Subcutaneous abdominal adipose tissue (tissue), 5 donors: ENCODE measurements around the gene SLC38A5.
"Not testable (repeated sequence)": the region's sequence is repeated elsewhere in the genome, so short reads cannot be mapped to it uniquely, and the experiment has no call there.

ENCODE experiments used
- H3K27ac ChIP-seq: one replicate; pipeline ENCODE4 v1.7.0; 2013; ENCODE audit warnings: low read depth, mild to moderate bottlenecking, inconsistent platforms, low read length, moderate library complexity
- H3K27me3 ChIP-seq, 5 donors: one replicate each; pipeline ENCODE4 v1.7.0; 2013; ENCODE audit warnings: low read length in 5 of 5, inconsistent platforms in 1 of 5; ENCODE audit not compliant: control insufficient read depth in 5 of 5, insufficient read depth in 4 of 5
- H3K36me3 ChIP-seq, 5 donors: one replicate each; pipeline ENCODE4 v1.7.0; 2013; ENCODE audit warnings: low read length in 5 of 5; ENCODE audit not compliant: control insufficient read depth in 5 of 5, insufficient read depth in 5 of 5
- H3K4me1 ChIP-seq, 5 donors: one replicate each; pipeline ENCODE4 v1.7.0; 2013; ENCODE audit warnings: low read length in 5 of 5, mild to moderate bottlenecking in 3 of 5, moderate library complexity in 1 of 5; ENCODE audit not compliant: control insufficient read depth in 5 of 5, insufficient read depth in 5 of 5
- H3K4me3 ChIP-seq, 5 donors: one replicate each; pipeline ENCODE4 v1.7.0; 2013; ENCODE audit warnings: low read length in 5 of 5, low read depth in 1 of 5
- H3K9ac ChIP-seq, 5 donors: one replicate each; pipeline ENCODE4 v1.7.0; 2013; ENCODE audit warnings: low read length in 5 of 5, mild to moderate bottlenecking in 4 of 5, moderate library complexity in 3 of 5
- H3K9me3 ChIP-seq, 5 donors: one replicate each; pipeline ENCODE4 v1.7.0; 2013; ENCODE audit warnings: low read length in 5 of 5; ENCODE audit not compliant: control insufficient read depth in 5 of 5
- donor health status: healthy.
- donor health status: healthy.
- donor health status: healthy.
- donor health status: healthy.
- donor health status: healthy.

The SLC38A5 gene

GRCh38 chrX:48470110-48470832, at the start of gene SLC38A5:
TSS of gene SLC38A5 (minus strand) at chrX:48470260. CDS start at chrX:48467924, 2,336 bp downstream.
- Histone ChIP-seq H3K27me3 (peaks cover 13 to 28% (median 23%) of the 10 kb centered on the region in 5 donors), H3K4me1 (peaks cover 0 to 9% (median 5%) of the 10 kb centered on the region in 5 donors), H3K4me3 (peak within 1 kb of the TSS in 4 of 5 donors; percentile 6 to 42 (median 30)), H3K36me3 (no peaks in the 10 kb centered on the region), H3K9ac (no peak within 1 kb of the TSS), H3K9me3 (peaks cover 0 to 2% (median 0%) of the 10 kb centered on the region in 5 donors), H3K27ac (no peak within 1 kb of the TSS)

- not testable (repeated sequence) for H3K9me3 ChIP-seq, H3K4me3 ChIP-seq, H3K9ac ChIP-seq, H3K27me3 ChIP-seq, H3K27ac ChIP-seq
- Histone ChIP-seq H3K36me3 (peaks cover 0 to 14% (median 4%) of the 10 kb centered on the region in 5 donors), H3K4me1 (peaks cover 0 to 11% (median 6%) of the 10 kb centered on the region in 5 donors)
These were observed 49.4 kb upstream of the SLC38A5 start for GRCh38 chrX:48519481-48519880.

DNA sequence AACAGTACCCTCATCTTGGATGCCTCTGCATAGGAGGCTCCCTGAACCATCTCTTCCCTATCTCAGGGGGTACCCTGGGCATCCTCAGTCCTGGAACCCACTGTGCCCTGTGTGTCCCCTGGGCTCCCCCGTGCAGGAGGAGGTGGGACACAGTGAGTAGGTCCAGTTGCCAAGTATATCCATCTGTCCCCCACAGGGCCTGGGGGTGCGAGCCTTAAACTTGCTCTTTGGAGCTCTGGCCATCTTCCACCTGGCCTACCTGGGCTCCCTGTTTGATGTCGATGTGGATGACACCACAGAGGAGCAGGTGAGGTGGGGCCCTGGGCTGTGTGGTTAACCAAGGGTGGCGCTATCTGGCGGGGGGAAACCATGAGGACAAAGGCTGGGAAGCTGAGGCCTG, 46.9 kb upstream of the SLC38A5 start:
- Histone ChIP-seq H3K27ac (no peak overlapping the region), H3K9me3 (peaks cover 0 to 4% (median under 1%) of the 10 kb centered on the region in 5 donors), H3K4me1 (peaks cover 0 to 5% (median under 1%) of the 10 kb centered on the region in 5 donors), H3K36me3 (peaks cover 0 to 28% (median 7%) of the 10 kb centered on the region in 5 donors), H3K4me3 (no peak overlapping the region), H3K27me3 (peaks cover 0 to 15% (median 6%) of the 10 kb centered on the region in 5 donors), H3K9ac (no peak overlapping the region)

GRCh38 chrX:48516285-48516684, 46.2 kb upstream of the SLC38A5 start:
- Histone ChIP-seq H3K9me3 (peaks cover 0 to 2% (median 0%) of the 10 kb centered on the region in 5 donors), H3K9ac (no peak overlapping the region), H3K4me3 (no peak overlapping the region), H3K4me1 (peaks cover 0 to 2% (median 0%) of the 10 kb centered on the region in 5 donors), H3K27me3 (peaks cover 0 to 15% (median 8%) of the 10 kb centered on the region in 5 donors), H3K36me3 (peaks cover 0 to 28% (median 7%) of the 10 kb centered on the region in 5 donors), H3K27ac (no peak overlapping the region)

GRCh38 chrX:48515842-48516241, 45.8 kb upstream of the SLC38A5 start:
- no peak overlapping the region for H3K9ac ChIP-seq
- H3K36me3 ChIP-seq = peaks cover 0 to 28% (median 7%) of the 10 kb centered on the region in 5 donors
- no peak overlapping the region for H3K27ac ChIP-seq
- no peak overlapping the region for H3K4me3 ChIP-seq
- peaks cover 0 to 15% (median 9%) of the 10 kb centered on the region in 5 donors for H3K27me3 ChIP-seq
- no peaks in the 10 kb centered on the region for H3K4me1 ChIP-seq
- peaks cover 0 to 2% (median 0%) of the 10 kb centered on the region in 5 donors for H3K9me3 ChIP-seq

DNA sequence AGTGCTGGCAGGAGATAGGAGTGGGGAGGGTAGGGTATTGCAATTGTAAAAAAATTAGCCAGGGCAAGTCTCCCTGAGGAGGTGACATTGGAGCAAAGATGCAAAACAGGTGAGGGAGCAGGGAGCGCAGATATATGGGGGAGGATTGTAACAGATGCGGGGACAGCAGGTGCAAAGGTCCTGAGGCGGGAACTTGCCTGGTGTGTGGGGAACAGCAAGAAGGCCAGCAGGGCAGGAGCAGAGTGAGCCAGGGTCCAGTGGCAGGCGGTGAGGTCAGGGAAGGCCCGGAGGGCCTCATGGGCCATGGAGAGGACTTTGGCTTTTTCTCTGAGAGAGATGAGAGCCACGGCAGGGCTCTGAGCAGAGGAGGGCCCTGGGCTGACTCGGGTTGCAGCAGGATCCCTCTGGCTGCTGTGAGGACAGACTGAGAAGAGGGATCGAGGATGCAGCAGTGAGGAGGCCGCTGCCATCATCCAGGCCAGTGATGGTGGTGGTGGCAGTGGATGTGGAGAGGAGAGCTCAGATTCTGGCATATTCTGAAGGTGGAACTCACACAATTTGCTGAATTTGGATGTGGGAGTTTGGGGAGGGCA, 44.9 kb upstream of the SLC38A5 start:
- Histone ChIP-seq H3K9me3 (peaks cover 0 to 2% (median 0%) of the 10 kb centered on the region in 5 donors), H3K9ac (no peak overlapping the region), H3K27ac (no peak overlapping the region), H3K4me3 (no peak overlapping the region), H3K4me1 (peaks cover 0 to 2% (median 0%) of the 10 kb centered on the region in 5 donors), H3K36me3 (peaks cover 0 to 28% (median 7%) of the 10 kb centered on the region in 5 donors), H3K27me3 (peaks cover 0 to 15% (median 9%) of the 10 kb centered on the region in 5 donors)

DNA sequence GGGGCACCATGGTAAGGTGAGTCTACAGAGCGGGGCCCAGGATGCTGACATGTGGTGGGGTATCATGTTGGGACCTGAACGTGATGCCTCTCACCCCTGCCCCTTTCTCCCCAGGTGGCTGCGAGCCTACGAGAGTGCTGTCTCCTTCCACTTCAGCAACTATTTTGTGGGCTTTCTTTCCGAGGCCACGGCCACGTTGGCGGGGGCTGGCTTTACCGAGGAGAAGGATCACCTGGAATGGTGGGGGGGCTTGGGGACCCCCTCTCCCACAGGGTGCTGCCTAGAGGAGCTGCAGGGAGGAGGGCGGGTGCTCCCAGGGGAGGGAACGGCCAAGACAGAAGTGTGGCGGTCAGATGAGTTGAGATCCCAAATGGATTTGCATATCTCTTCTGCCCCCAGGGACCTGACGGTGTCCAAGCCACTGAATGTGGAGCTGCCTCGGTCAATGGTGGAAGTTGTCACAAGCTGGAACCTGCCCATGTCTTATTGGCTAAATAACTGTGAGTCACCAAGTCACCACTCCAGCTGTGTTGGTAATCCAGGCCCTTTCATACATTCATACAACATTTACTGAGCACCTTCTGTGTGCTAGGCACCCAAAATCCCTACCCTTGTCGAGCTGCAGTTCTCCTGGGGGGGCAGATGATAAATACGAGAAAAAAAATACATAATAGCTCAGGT, 44.2 kb upstream of the SLC38A5 start:
- Histone ChIP-seq H3K9me3 (peaks cover 0 to 5% (median 0%) of the 10 kb centered on the region in 5 donors), H3K4me1 (peaks cover 0 to 9% (median 5%) of the 10 kb centered on the region in 5 donors), H3K36me3 (peaks cover 0 to 28% (median 7%) of the 10 kb centered on the region in 5 donors), H3K27ac (no peak overlapping the region), H3K4me3 (no peak overlapping the region), H3K27me3 (peaks cover 0 to 18% (median 11%) of the 10 kb centered on the region in 5 donors), H3K9ac (no peak overlapping the region)

DNA sequence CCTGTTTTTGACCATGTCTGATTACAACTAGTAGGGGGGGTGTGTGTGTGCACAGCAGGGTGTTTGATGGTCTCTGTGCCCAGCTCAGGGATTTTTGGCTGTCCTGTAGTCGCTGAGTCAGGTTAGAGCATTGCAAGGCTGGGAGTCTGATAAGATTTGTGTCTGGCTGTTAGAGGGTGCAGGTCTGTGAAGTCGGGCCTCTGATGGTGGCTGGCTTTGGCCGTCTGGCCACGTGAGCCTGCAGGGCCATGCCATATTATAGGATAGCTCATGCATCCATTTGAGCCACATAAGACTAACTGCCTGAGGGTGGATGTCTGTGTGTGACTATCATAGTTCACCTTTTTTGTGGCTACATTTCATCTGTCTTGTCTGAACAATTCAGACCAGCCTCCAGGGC, 43.6 kb upstream of the SLC38A5 start:
- Histone ChIP-seq H3K9ac (no peak overlapping the region), H3K27me3 (peaks cover 0 to 18% (median 11%) of the 10 kb centered on the region in 5 donors), H3K36me3 (peaks cover 0 to 28% (median 7%) of the 10 kb centered on the region in 5 donors), H3K4me3 (no peak overlapping the region), H3K4me1 (peaks cover 0 to 12% (median 8%) of the 10 kb centered on the region in 5 donors), H3K27ac (no peak overlapping the region), H3K9me3 (peaks cover 0 to 5% (median 0%) of the 10 kb centered on the region in 5 donors)

DNA sequence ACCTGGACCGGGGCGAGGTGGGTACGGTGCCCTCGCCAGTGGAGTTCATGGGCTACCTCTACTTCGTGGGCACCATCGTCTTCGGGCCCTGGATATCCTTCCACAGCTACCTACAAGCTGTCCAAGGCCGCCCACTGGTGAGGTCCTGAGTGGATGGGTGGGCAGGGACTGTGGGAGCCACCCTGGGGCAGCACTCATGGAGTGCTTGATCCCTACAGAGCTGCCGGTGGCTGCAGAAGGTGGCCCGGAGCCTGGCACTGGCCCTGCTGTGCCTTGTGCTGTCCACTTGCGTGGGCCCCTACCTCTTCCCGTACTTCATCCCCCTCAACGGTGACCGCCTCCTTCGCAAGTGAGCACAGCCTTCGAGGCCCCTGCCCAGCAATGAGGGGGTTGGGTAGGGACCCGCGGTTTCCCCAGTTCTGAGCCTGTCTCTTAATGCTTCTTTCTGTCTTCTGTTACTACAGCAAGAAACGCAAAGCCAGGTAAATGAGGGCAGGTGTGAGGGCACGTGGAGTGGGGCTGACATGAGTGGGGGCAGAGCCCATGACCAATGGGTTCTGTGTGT, 42.4 kb upstream of the SLC38A5 start:
- H3K27me3 ChIP-seq = peaks cover 0 to 18% (median 11%) of the 10 kb centered on the region in 5 donors

More for the DNA sequence above, 42.4 kb upstream of the SLC38A5 start:
- Histone ChIP-seq H3K9ac (no peak overlapping the region), H3K36me3 (peaks cover 0 to 28% (median 7%) of the 10 kb centered on the region in 5 donors), H3K4me3 (no peak overlapping the region), H3K27ac (no peak overlapping the region), H3K9me3 (peaks cover 0 to 5% (median 0%) of the 10 kb centered on the region in 5 donors), H3K4me1 (peaks cover 0 to 17% (median 13%) of the 10 kb centered on the region in 5 donors)
